Stimulated activated CD4-positive, alpha-beta T cell treated with anti-CD3 and anti-CD28 coated beads, Interleukin-2, amount 100 ng/mL, for 48 hours (primary cell): ENCODE results near the gene CXCR5.
"Not testable (repeated sequence)": the region's sequence is repeated elsewhere in the genome, so short reads cannot be mapped to it uniquely, and the experiment has no call there.

Experiments
- DNase-seq, 2 donors: peaks; one replicate each; pipeline ENCODE4 v3.0.0-alpha.2; 2020

Gene CXCR5

GRCh38 chr11:118883368-118884071, at the start of gene CXCR5:
Gene CXCR5, plus strand, starts transcription at chr11:118883892. Its CDS starts 50 bp downstream, at chr11:118883942.
- peak in 1 of 2 donors; percentile 48 for DNase-seq

DNA sequence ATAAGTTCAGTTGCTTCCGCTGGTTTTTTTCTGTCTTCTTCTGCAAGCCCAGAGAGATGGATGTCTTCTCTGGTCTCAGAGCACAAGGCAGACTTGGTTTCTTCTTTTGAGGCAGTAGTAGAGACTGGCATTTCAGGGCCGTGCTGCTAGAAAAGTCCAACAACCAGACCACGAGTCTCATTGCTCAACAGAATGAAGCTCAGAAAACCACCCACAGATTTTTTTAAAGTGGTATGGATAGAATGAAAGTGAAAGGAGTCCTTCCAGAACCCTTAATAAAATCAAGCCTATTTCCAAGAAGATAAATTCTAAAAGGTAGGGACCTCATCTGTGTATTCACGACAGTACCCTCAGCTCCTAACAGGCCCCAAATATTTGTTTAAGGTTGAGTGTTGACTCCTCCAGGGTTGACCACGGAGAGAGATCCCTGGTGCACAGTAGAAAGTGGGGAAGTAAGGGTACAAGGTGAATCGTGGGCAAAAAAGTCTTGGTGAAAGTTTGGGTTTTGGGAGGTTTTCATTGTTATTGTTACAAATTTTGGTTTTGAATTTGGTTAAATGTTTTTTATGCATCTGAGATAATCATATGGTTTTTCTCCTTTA, 49.2 kb upstream of the CXCR5 start:
- no peak for DNase-seq

DNA sequence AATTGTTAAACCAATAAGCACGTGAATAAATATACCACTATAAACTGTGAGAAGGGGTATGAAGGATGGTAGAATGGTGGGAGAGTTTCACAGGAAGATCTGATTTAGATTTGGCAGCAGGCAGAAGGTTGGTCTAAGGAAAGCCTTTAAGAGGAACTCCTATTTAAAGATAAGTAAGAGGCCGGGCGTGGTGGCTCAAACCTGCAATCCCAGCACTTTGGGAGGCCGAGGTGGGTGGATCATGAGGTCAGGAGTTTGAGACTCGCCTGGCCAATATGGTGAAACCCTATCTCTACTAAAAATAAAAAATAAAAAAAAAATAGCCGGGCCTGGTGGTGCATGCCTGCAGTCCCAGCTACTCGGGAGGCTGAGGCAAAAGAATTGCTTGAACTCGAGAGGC, 45.8 kb upstream of the CXCR5 start:
- DNase-seq: no peak

GRCh38 chr11:118838905-118839553, 44.7 kb upstream of the CXCR5 start:
- DNase-seq: no peak

GRCh38 chr11:118841469-118842242, 42.0 kb upstream of the CXCR5 start:
- DNase-seq: peak; percentile 22 to 34

- DNase-seq: no peak
Observed at GRCh38 chr11:118842369-118842768, 41.3 kb upstream of the CXCR5 start.

GRCh38 chr11:118842843-118843242, 40.8 kb upstream of the CXCR5 start:
- DNase-seq: not testable (repeated sequence)

GRCh38 chr11:118843565-118843964, 40.1 kb upstream of the CXCR5 start:
- DNase-seq: no peak

- no peak for DNase-seq
Observed at GRCh38 chr11:118845369-118845768, 38.3 kb upstream of the CXCR5 start.

- DNase-seq: no peak
Observed at GRCh38 chr11:118846181-118846935, 37.3 kb upstream of the CXCR5 start.

DNA sequence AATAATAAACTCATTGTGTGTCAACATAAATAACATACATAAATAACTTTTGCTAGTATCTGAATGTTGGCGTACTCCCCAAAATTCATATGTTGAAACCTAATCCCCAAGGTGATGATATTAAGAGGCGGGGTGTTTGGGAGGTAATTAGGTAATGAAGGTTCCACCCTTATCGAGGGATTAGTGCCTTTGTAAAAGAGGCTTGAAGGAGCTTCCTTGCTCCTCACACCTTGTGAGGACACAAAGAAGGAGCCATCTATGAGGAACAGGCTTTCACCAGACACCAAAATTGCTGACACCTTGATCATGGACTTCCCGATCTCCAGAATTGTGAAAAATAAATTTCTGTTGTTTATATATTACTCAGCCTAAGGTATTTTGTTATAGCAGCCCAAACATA, 33.9 kb upstream of the CXCR5 start:
- no peak for DNase-seq

DNA sequence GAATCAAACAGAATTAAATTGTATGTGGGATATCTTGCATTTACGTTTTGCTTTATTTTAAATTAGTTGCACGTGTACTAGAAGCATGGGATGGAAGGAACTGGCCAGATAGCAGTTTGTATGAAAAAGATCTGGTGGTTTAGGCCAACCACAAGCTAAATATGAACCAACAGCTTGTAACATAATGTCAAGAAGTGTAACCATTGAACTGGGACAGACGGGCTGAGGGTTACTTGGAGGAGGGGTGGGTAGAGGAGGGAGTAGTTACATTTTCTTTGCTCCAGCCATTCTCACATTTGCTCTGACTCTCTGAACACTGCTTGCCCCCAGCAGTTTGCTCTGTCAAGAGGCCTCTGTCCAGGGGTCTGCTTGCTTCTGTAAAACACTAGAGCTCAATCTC, 31.7 kb upstream of the CXCR5 start:
- DNase-seq: no peak

DNA sequence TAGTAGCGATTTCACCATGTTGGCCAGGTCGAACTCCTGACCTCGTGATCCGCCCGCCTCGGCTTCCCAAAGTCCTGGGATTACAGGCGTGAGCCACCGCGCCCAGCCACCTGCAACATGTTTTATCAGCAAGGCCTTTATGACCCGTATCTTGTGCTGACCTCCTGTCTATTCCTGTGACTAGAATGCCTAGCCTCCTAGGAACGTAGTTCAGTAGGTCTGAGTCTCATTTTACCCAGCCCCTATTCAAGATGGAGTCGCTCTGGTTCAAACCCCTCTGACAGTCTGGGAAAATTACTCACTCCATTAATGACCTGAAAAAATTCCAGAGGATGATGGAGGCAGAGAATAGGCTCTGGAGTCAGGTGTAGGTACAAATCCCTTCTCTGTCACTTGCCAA, 30.0 kb upstream of the CXCR5 start:
- no peak for DNase-seq

GRCh38 chr11:118856314-118856713, 27.4 kb upstream of the CXCR5 start:
- DNase-seq: no peak

DNA sequence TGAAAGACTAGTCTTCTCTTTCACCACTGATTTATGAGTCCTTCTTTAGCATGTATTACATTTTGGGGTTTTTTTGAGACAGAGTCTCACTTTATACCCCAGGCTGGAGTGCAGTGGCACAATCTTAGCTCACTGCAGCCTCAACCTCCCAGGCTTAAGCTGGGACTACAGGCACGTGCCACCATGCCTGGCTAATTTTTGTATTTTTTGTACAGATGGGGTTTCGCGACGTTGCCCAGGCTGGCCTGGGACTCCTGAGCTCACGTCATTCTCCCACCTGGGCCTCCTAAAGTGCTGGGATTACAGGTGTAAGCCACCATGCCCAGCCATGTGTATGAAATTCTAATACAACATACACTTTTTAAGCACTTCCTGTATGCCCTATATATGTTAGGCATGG, 26.3 kb upstream of the CXCR5 start:
- no peak for DNase-seq

GRCh38 chr11:118859973-118860372, 23.7 kb upstream of the CXCR5 start:
- DNase-seq: no peak

- DNase-seq: no peak
Observed at GRCh38 chr11:118868659-118869058, 15.0 kb upstream of the CXCR5 start.

DNA sequence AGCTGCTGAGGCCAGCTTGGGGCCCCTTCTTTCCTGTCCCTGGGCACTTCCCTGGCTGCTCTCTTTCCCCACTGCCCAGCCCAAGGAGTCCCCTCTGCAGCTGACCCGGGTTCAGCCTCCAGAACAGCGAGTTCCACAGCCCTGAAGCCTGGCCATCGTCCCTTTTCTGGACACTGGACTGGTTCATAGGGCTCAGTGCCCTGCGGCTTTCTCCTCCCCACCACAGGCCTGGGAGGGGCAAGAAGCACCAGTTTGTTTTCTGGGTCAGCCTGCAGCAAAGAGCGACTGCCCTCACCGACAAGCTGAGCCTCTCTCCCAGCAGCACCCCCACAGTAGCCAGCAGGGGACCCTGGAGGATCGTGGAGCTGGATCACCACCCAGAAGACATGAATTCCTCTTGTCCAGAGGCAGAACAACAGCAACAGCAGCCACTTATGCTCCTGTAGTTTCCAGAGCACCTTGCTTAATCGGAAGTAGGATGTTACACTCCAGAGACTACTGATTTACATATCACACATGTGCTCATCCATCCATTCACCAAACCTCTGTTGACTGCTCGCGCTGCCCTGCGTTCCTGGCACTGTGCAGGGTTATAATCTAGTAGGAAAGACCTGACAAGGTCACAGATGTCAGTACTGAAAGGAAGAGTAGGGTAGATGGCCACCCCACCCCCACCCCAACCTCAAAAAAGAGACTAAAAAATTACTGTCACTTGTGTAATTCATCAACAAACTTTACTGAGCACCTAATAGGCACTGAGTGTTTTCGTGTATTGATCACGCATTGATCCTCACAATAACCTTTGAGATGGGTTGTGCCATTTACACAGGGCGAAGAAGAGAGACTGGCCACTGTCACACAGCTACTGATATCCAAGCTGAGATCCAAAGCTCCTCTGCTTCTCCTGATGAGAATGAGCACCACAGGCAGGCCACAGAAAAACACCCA, 13.0 kb upstream of the CXCR5 start:
- no peak for DNase-seq

DNA sequence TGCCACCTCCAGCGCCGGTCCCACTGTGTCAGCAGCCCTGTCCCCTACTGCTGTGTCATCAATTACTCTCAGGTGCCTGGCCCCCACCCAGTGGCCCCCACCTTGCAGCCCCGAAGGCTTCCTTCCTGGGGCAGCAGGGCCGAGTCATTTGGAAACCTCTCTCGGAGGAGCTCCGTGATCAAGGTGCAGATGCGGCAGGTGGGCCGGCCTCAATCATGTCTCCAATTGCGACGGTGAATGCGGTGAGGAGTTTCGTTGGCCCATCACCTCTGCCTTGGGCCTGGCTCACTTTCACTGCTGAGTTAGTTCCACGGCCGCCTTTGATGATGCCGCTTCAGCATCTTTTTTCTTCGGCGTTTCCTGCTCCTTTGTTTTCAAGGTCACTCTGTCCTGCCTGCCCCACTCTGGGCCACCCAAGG, 11.3 kb upstream of the CXCR5 start:
- DNase-seq: no peak

GRCh38 chr11:118873804-118874203, 9.9 kb upstream of the CXCR5 start:
- no peak for DNase-seq

- no peak for DNase-seq
Observed at GRCh38 chr11:118876286-118876685, 7.4 kb upstream of the CXCR5 start.
